ENCODE measurements around the gene OR2T10. TPM values are rescaled to one million over a fixed set of nuclear protein-coding genes. Genes with fewer than 3 reads are reported as not detected.
"Not testable (repeated sequence)": the region's sequence is repeated elsewhere in the genome, so short reads cannot be mapped to it uniquely, and the experiment has no call there.

Gene OR2T10
- polyA plus RNA-seq, 1 experiment = not detected

DNA sequence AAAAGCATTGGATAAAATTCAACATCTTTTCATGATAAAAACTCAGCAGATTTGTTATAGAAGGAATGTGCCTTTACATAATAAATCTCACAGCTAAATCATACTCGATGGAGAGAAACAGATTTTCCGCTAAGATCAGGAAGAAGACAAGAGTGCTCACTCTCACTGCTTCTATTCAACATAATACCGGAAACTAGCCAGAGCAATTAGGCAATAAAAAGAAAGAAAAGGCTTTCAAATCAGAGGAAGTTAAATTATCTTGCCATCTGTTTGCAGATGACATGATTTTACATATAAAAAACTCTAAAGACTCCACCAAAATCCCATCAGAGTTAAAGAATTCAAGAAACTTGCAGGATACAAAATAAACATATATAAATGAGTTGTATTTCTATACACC lies 26.7 kb downstream of the OR2T10 start:
- DNase-seq (ENCODE audit: low read depth, low spot score); H3K27ac ChIP-seq (ENCODE audit: low read depth, low read length); H3K4me3 ChIP-seq (ENCODE audit: low read depth, low read length); H3K27me3 ChIP-seq (ENCODE audit: control insufficient read depth, insufficient read depth, low read length); CTCF ChIA-PET; H3K9me3 ChIP-seq (ENCODE audit: control insufficient read depth, insufficient read depth, low read length); POLR2A ChIA-PET: not testable (repeated sequence)

DNA sequence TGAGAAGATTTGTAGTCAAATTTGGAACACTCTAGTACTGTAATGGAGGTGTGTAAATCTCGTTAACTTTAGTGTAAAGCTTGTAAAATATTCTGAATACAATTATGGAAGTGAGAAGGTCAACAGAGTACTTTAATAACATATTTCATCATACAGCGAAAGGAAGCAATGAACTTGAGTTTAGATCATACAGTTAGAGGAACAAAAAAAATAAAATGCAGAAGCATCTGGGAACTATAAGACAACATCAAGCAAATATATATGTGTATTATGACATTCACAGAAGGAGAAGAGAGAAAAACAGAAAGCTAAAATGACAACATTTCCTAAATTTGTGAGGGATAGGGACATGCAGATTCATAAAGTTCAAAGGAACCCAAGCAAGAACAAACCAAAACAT lies 28.5 kb downstream of the OR2T10 start:
- DNase-seq (ENCODE audit: low read depth, low spot score); H3K27ac ChIP-seq (ENCODE audit: low read depth, low read length); H3K4me3 ChIP-seq (ENCODE audit: low read depth, low read length); H3K27me3 ChIP-seq (ENCODE audit: control insufficient read depth, insufficient read depth, low read length); CTCF ChIA-PET; POLR2A ChIA-PET; H3K9me3 ChIP-seq (ENCODE audit: control insufficient read depth, insufficient read depth, low read length): not testable (repeated sequence)

DNA sequence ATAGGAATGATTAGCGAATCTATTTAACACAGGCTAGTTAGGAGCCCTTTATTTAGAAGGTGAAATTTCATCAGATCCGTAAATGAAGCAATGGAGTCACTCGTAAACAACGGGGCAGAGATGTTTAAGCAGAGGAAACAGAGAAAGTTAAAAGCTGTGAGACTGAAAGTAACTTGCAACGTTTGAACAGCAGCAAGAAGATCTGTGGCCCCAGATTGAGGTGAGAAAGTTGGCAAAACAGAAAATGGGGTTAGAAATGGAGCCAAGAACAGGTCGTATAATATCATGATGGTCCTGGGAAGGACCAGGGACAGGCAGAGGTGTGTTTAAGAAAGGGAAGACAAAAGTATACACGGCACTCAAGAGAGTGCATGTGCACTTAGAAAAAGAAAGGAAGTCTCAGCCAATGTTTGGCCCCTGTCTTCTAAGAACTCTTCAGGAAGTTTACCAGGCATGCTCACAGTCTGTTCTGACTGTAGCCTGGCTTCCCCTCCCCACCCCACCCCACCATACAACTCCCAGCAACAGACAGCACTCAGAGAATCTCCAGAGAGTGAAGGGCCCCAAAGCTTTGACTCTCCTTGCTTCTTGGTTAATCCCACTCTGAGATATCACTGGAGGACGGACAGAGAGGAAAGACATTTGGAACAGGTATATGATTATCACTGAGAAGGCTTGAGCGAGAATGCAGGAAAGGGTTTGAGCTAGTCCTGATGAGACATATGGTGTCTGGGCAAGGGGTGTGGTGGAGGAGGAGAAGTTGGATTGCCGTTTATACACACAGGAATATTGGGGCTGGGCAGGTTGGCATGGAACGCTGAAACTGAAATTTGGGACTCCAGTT lies 31.7 kb downstream of the OR2T10 start:
- H3K27me3 ChIP-seq (ENCODE audit: control insufficient read depth, insufficient read depth, low read length); CTCF ChIA-PET; POLR2A ChIA-PET; H3K27ac ChIP-seq (ENCODE audit: low read depth, low read length); H3K4me3 ChIP-seq (ENCODE audit: low read depth, low read length); DNase-seq (ENCODE audit: low read depth, low spot score); H3K9me3 ChIP-seq (ENCODE audit: control insufficient read depth, insufficient read depth, low read length): not testable (repeated sequence)

DNA sequence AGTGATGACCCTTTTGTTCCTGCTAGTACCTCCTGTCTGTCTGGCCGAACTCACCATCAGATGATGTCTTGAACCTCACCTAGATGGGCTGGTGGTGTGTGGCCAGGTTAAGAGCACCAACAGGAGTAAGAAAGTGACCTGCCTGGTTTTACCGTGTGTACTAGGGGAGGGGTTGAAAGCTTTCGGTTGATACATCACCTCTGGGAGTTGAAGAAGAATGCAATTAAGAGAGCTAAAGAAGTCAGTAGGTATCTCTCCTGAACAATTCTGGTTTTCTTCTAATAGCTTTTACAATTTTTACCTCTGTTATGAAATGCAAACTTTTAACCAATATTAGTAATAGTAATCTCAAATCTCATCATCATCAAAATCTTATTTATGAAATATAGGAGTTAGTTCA lies 34.8 kb downstream of the OR2T10 start, which contains the start of gene OR2T29:
Gene OR2T29, minus strand, starts transcription at position 101 of the 400 bp plus-strand sequence. CDS start 3,281 bp downstream, outside the sequence.
- CTCF ChIA-PET, POLR2A ChIA-PET: not testable (repeated sequence)

DNA sequence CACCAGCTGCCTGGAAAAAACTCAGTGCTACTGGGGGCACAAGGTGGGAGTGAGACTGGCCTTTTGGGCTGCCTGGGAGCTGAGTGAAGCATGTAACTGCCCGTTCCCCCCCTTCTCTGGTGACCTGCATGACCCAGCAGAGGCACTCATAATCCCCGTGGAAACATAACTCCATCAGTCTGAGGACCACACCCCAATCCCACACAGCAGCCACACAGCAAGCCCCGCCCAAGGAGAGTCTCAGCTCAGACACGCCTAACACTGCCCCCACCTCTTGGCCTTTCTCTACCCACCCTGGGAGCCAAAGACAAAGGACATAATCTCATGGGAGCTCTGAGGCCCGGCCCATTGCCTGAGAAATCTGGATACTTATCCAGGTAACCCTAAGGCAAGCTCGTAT lies 46.5 kb downstream of the OR2T10 start:
- DNase-seq (ENCODE audit: low read depth, low spot score); CTCF ChIA-PET; H3K27ac ChIP-seq (ENCODE audit: low read depth, low read length); H3K27me3 ChIP-seq (ENCODE audit: control insufficient read depth, insufficient read depth, low read length); POLR2A ChIA-PET; H3K9me3 ChIP-seq (ENCODE audit: control insufficient read depth, insufficient read depth, low read length); H3K4me3 ChIP-seq (ENCODE audit: low read depth, low read length): not testable (repeated sequence)

More for the DNA sequence above, 34.8 kb downstream of the OR2T10 start, which contains the start of gene OR2T29:
- not testable (repeated sequence) for H3K27me3 ChIP-seq (ENCODE audit: control insufficient read depth, insufficient read depth, low read length); H3K27ac ChIP-seq (ENCODE audit: low read depth, low read length); H3K4me3 ChIP-seq (ENCODE audit: low read depth, low read length); H3K9me3 ChIP-seq (ENCODE audit: control insufficient read depth, insufficient read depth, low read length); DNase-seq (ENCODE audit: low read depth, low spot score)

DNA sequence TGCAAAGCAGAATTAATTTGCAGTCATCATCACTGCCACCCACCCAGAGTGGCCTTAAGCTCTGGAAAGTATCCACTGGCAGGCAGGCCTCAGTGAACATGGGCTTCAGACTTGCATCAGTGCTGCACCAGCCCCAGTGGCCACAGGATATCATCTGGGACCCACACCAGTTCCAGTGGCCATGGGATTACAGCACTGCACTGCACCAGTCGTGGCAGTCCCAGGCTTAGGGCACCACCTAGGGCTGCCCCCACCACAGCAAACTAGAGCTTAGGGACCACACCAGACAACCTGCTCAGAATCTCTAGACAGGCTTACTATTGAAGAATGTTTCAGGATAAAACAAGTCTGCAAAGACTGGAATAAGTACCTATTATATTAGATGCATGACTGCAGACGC lies 50.1 kb downstream of the OR2T10 start:
- H3K27me3 ChIP-seq (ENCODE audit: control insufficient read depth, insufficient read depth, low read length); DNase-seq (ENCODE audit: low read depth, low spot score); CTCF ChIA-PET; H3K9me3 ChIP-seq (ENCODE audit: control insufficient read depth, insufficient read depth, low read length); H3K27ac ChIP-seq (ENCODE audit: low read depth, low read length); H3K4me3 ChIP-seq (ENCODE audit: low read depth, low read length); POLR2A ChIA-PET: not testable (repeated sequence)

Small RNAs within 50 kb of the gene (small RNA-seq; reads per million reads assigned to genes)
- gene RF00019 (ENCODE audit: insufficient read length, low read depth) = not detected

Other genes with a start within 250 kb of the OR2T10 start
- not detected in 2 replicates for gene OR14C36, start 248.9 kb downstream of the OR2T10 start, polyA plus RNA-seq (2011; rRNA removed)
- not detected in 2 replicates for gene OR2T4, start 236.0 kb downstream of the OR2T10 start, polyA plus RNA-seq (2011; rRNA removed)
- not detected in 2 replicates for gene OR2T6, start 222.0 kb downstream of the OR2T10 start, polyA plus RNA-seq (2011; rRNA removed)
- gene OR2T1, start 194.7 kb downstream of the OR2T10 start, polyA plus RNA-seq (2011; rRNA removed) = not detected in 2 replicates
- not detected in 2 replicates for gene OR2T2, start 152.1 kb downstream of the OR2T10 start, polyA plus RNA-seq (2011; rRNA removed)
- gene OR2T3, start 124.3 kb downstream of the OR2T10 start, polyA plus RNA-seq (2011; rRNA removed) = not detected in 2 replicates
- not detected in 2 replicates for gene OR2T5, start 109.1 kb downstream of the OR2T10 start, polyA plus RNA-seq (2011; rRNA removed)
- not detected in 2 replicates for gene OR2G6, start 89.6 kb downstream of the OR2T10 start, polyA plus RNA-seq (2011; rRNA removed)
- gene OR2T29, start 34.9 kb downstream of the OR2T10 start, polyA plus RNA-seq (2011; rRNA removed) = not detected in 2 replicates
- not detected in 2 replicates for gene OR2T34, start 22.9 kb downstream of the OR2T10 start, polyA plus RNA-seq (2011; rRNA removed)
- gene OR2T11, start 37.4 kb upstream of the OR2T10 start, polyA plus RNA-seq (2011; rRNA removed) = not detected in 2 replicates
- not detected in 2 replicates for gene OR2T35, start 47.6 kb upstream of the OR2T10 start, polyA plus RNA-seq (2011; rRNA removed)
- gene OR2T27, start 57.8 kb upstream of the OR2T10 start, polyA plus RNA-seq (2011; rRNA removed) = not detected in 2 replicates
- gene OR14I1, start 105.1 kb upstream of the OR2T10 start, polyA plus RNA-seq (2011; rRNA removed) = not detected in 2 replicates
- not detected in 2 replicates for gene LYPD8, start 158.1 kb upstream of the OR2T10 start, polyA plus RNA-seq (2011; rRNA removed)
- gene SH3BP5L, start 228.2 kb upstream of the OR2T10 start, polyA plus RNA-seq (2011; rRNA removed) = 15.3 and 16.6 TPM in 2 replicates
- 9.1 and 10.9 TPM in 2 replicates for gene ZNF672, start 240.5 kb upstream of the OR2T10 start, polyA plus RNA-seq (2011; rRNA removed)

All from AG04450 (cell line).